ENCODE measurements around the gene CYGB.

Gene CYGB

GRCh38 chr17:76550712-76551615 is 13.5 kb upstream of the CYGB start:
- in situ Hi-C loops (cut with MboI; ENCODE audit: low sequenced_read_pairs) = no loop called here

DNA sequence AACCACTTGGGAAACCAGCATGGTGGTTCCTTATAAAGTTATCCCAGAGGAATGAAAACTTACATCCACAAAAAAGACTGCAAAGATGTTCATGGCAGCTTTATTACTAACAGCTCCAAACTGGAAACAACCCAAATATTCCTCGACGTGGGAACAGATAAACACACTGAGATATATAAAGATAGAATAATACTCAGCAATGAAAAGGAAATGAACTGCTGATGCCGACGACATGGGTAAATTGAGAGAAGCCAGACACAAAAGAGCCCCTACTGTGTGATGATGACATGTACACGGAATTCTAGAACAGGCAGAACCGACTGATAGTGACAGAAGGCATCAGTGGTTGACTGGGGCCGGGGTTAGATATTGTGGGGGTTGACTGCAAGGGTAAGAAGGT is 12.0 kb upstream of the CYGB start:
- in situ Hi-C loops (cut with MboI; ENCODE audit: low sequenced_read_pairs) = no loop called here

- in situ Hi-C loops (cut with MboI; ENCODE audit: low sequenced_read_pairs) = no loop called here
Observed at GRCh38 chr17:76549215-76549518, 11.7 kb upstream of the CYGB start.

DNA sequence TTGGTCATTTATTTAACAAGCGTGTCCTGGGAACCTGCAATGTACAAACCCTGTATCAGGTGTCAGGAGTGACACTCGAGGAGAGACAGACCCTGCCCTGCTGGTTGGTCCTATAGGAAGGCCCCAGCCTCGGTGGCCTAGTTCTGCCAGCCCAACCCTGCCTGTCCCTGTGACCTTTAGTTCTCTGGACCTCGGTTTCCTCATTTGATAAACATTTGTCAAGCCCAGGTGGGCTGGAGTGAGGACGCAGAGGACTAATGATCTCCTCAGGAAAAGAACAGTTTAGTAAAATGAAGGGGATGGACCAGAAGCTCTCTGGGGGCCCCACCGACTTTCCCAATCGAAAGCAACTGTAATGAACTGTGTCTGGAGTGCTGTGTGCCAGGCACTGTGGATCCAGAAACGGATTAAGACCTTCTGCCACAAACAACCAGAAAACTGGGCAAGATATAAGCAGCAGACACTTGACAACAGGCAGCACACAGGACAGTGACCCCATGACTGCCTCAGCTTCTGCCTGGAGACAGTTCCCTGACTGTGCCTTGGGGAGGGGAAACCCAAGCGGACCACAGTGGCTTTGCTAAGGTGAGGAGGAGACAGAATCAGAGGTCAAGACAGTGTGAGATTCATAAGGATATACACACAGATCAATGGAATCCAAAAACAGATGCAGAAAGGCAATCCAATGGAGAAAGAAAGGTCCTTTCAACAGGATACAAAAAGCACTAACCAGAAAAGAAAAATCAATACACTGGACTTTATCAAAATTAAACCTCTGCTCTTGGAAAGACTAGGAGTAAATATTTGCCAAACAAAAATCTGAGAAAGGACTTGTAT is 11.1 kb upstream of the CYGB start:
- in situ Hi-C loops (cut with MboI; ENCODE audit: low sequenced_read_pairs) = no loop called here

GRCh38 chr17:76547642-76548202 is 10.2 kb upstream of the CYGB start:
- in situ Hi-C loops (cut with MboI; ENCODE audit: low sequenced_read_pairs) = no loop called here

GRCh38 chr17:76547183-76547641 is 9.7 kb upstream of the CYGB start:
- in situ Hi-C loops (cut with MboI; ENCODE audit: low sequenced_read_pairs) = no loop called here

DNA sequence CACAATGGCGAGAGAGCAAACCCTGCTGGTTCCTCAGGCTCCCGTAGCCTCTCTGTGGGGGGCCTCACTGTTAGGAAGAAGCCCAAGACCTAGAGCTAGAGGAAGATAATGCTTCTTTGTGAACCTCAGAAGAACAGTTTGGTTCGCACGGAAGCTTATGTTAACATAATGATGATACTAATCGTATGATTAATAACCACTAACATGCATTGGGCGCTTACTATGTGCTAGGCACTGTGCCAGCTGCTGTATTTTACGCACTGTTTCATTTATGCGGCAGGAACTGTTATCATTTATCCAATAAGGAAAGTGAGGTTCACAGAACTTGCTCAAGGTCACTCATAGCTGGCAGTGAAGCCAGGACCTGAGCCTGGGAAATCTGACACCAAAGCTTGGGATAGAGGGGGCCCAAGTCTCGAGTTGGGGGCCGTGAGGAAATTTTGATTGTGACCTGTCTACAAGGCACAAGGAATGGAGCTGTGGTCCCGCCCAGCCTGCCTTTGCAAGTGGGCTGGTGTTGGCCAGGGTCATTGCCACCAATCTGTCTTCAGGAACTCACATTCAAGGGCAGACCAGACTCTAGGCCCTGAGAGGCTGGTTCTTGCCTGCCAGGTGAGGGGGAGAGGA is 9.2 kb upstream of the CYGB start:
- in situ Hi-C loops (cut with MboI; ENCODE audit: low sequenced_read_pairs) = no loop called here

- in situ Hi-C loops (cut with MboI; ENCODE audit: low sequenced_read_pairs) = no loop called here
Observed at GRCh38 chr17:76545918-76546555, 8.5 kb upstream of the CYGB start.

- in situ Hi-C loops (cut with MboI; ENCODE audit: low sequenced_read_pairs) = no loop called here
Observed at GRCh38 chr17:76544546-76545365, 7.2 kb upstream of the CYGB start.

- in situ Hi-C loops (cut with MboI; ENCODE audit: low sequenced_read_pairs) = no loop called here
Observed at GRCh38 chr17:76543826-76544545, 6.5 kb upstream of the CYGB start.

GRCh38 chr17:76543482-76543825 is 5.9 kb upstream of the CYGB start:
- in situ Hi-C loops (cut with MboI; ENCODE audit: low sequenced_read_pairs) = no loop called here

- in situ Hi-C loops (cut with MboI; ENCODE audit: low sequenced_read_pairs) = no loop called here
Observed at GRCh38 chr17:76542984-76543383, 5.5 kb upstream of the CYGB start.

DNA sequence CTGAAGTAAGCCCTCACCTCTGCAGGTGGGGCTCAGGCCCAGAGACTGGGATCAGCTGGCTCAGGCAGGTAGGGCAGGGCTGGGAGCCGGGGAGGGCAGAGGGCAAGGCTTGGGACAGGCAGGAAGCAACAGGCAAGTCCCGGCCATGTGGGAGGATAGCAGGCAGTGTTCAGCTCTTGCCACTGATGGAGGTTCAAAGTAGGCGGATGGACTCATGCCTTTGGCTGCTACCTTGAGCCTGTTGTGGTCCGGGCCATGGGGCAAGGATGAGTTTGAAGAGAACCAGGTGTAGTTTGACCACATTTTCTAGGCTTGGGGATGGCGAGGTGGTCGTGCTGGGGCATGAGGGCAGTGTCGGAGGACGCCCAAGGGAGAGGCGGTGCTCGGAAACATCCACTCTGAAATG is 5.1 kb upstream of the CYGB start:
- in situ Hi-C loops (cut with MboI; ENCODE audit: low sequenced_read_pairs) = no loop called here

- in situ Hi-C loops (cut with MboI; ENCODE audit: low sequenced_read_pairs) = no loop called here
Observed at GRCh38 chr17:76541739-76542454, 4.4 kb upstream of the CYGB start.

GRCh38 chr17:76540381-76541300 is 3.1 kb upstream of the CYGB start:
- in situ Hi-C loops (cut with MboI; ENCODE audit: low sequenced_read_pairs) = no loop called here

DNA sequence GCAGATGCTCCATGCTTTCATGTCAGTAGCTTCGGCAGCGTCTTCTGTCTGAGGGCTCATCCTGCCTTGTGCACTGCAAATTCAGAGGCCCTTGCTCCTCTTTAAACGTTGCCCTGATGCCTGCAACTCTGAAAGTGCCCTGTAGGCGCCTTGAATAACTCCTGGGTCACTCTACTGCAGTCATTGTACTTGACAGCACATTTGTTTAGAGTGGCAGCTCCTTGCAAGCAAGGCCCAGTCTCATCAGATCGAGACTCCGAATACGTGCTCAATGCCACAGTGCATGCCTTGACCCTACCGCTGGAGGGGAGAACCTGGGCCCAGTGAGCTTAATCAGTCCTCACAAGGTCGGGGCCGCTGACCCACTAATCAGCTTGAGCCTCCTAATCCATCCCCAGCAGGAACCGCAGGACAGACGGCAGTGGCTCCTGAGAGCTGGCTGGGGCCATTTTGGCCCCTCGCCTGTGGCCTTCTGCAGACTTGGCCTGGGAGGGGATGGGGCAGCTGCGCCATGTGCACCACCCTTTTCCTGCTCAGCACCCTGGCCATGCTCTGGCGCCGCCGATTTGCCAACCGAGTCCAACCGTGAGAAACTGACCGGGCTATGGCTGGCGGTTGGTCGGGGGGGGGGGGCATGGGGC is 2.2 kb upstream of the CYGB start, which contains the start of gene PRCD:
Gene PRCD (plus strand): TSS at position 414 of the 641 bp plus-strand sequence. CDS start 98 bp downstream, at position 512.
- in situ Hi-C loops (cut with MboI; ENCODE audit: low sequenced_read_pairs) = no loop called here

GRCh38 chr17:76538941-76539570 is 1.5 kb upstream of the CYGB start:
- in situ Hi-C loops (cut with MboI; ENCODE audit: low sequenced_read_pairs) = no loop called here

Data from hTERT RPE-1 (cell line).